Nephron progenitor cell (in vitro differentiated cells): ENCODE data around the gene ADAMTS14.

ENCODE experiments used
- DNase-seq: peaks from one replicate; pipeline ENCODE4 v3.0.0; 2021
- H3K27ac Mint-ChIP-seq: 2 replicates; pipeline ENCODE4 v1.8.0; 2021; ENCODE audit warnings: mild to moderate bottlenecking, moderate library complexity, mixed read lengths
- H3K27me3 Mint-ChIP-seq: 2 replicates; pipeline ENCODE4 v1.8.0; 2021; ENCODE audit warnings: mild to moderate bottlenecking, low read depth, mixed read lengths; ENCODE audit not compliant: poor library complexity
- H3K36me3 Mint-ChIP-seq: 2 replicates; pipeline ENCODE4 v1.8.0; 2021; ENCODE audit warnings: low read depth, mixed read lengths
- H3K4me1 Mint-ChIP-seq: 2 replicates; pipeline ENCODE4 v1.8.0; 2021; ENCODE audit warnings: mixed read lengths
- H3K4me3 Mint-ChIP-seq: 2 replicates; pipeline ENCODE4 v1.8.0; 2021; ENCODE audit warnings: mild to moderate bottlenecking, moderate library complexity, mixed read lengths
- H3K9me3 Mint-ChIP-seq: 2 replicates; pipeline ENCODE4 v1.8.0; 2021; ENCODE audit warnings: mild to moderate bottlenecking, moderate library complexity, mixed read lengths
- CTCF ChIP-seq: fragments of 200-600 bp; sonication (generic); IDR thresholded peaks from 2 replicates; pipeline ENCODE4 v1.5.0; 2021; ENCODE audit warnings: antibody characterized with exemption

Gene ADAMTS14

GRCh38 chr10:70747192-70747965 is 75.1 kb downstream of the ADAMTS14 start:
- H3K4me3 Mint-ChIP-seq: no peak overlapping the region
- H3K27ac Mint-ChIP-seq: no peak overlapping the region
- peaks cover 17% of the 10 kb centered on the region for H3K27me3 Mint-ChIP-seq
- TF ChIP-seq CTCF: no peak
- H3K36me3 Mint-ChIP-seq: no peaks in the 10 kb centered on the region
- no peak for DNase-seq
- H3K4me1 Mint-ChIP-seq: peaks cover 16% of the 10 kb centered on the region
- H3K9me3 Mint-ChIP-seq: no peaks in the 10 kb centered on the region

GRCh38 chr10:70748305-70748704 is 76.0 kb downstream of the ADAMTS14 start:
- Mint-ChIP-seq H3K4me3 (no peak overlapping the region), H3K36me3 (no peaks in the 10 kb centered on the region), H3K9me3 (no peaks in the 10 kb centered on the region), H3K4me1 (peaks cover 7% of the 10 kb centered on the region), H3K27me3 (peaks cover 21% of the 10 kb centered on the region), H3K27ac (no peak overlapping the region)
- no peak for DNase-seq
- no peak for TF ChIP-seq CTCF

GRCh38 chr10:70748801-70749573 is 76.7 kb downstream of the ADAMTS14 start:
- Mint-ChIP-seq H3K36me3 (no peaks in the 10 kb centered on the region), H3K9me3 (no peaks in the 10 kb centered on the region), H3K4me3 (no peak overlapping the region), H3K27me3 (peaks cover 22% of the 10 kb centered on the region), H3K4me1 (peaks cover 7% of the 10 kb centered on the region), H3K27ac (no peak overlapping the region)
- no peak for DNase-seq
- TF ChIP-seq CTCF: no peak

- peaks cover 15% of the 10 kb centered on the region for H3K4me1 Mint-ChIP-seq
- no peak for DNase-seq
- H3K27ac Mint-ChIP-seq: no peak overlapping the region
- H3K9me3 Mint-ChIP-seq: no peaks in the 10 kb centered on the region
- no peaks in the 10 kb centered on the region for H3K36me3 Mint-ChIP-seq
- no peak for TF ChIP-seq CTCF
- peaks cover 22% of the 10 kb centered on the region for H3K27me3 Mint-ChIP-seq
- H3K4me3 Mint-ChIP-seq: no peak overlapping the region
Measured at GRCh38 chr10:70749756-70750155, 77.5 kb downstream of the ADAMTS14 start.

- Mint-ChIP-seq H3K4me3 (no peak overlapping the region), H3K36me3 (no peaks in the 10 kb centered on the region), H3K27me3 (peaks cover 22% of the 10 kb centered on the region), H3K27ac (no peak overlapping the region), H3K9me3 (no peaks in the 10 kb centered on the region), H3K4me1 (peaks cover 20% of the 10 kb centered on the region)
- DNase-seq: no peak
- TF ChIP-seq CTCF: no peak
Measured at GRCh38 chr10:70750156-70750703, 77.9 kb downstream of the ADAMTS14 start.
